IMR-90 (cell line): ENCODE data around the gene LRRC41. TPM values are rescaled to one million over a fixed set of nuclear protein-coding genes. Genes with fewer than 3 reads are reported as not detected.

Source experiments
- ATAC-seq: fragments of 200-7000 bp; cut with Tn5 transposase; 2 replicates; pipeline ENCODE4 v1.9.1; 2020; ENCODE audit warnings: low read depth, mild to moderate bottlenecking, moderate library complexity
- BruUV-seq: library from RNA; stranded (reverse); fragments of 400-500 nt; replicated peaks from 2 replicates; lab custom pipeline; 2021; lab: Mats Ljungman, UMichigan
- CTCF ChIA-PET: fragments of 300-600 bp; formaldehyde crosslinking; extraction: SDS; loops from one replicate; lab custom pipeline; 2021; ENCODE audit warnings: antibody characterized with exemption; lab: Yijun Ruan, JAX
- POLR2A ChIA-PET: fragments of 300-600 bp; sonication (Branson Sonifier 250); formaldehyde crosslinking; loops from one replicate; lab custom pipeline; 2022; ENCODE audit warnings: antibody characterized with exemption; ENCODE audit not compliant: unreplicated experiment; lab: Charles Lee
- DNase-seq: peaks from one replicate; pipeline ENCODE4 v3.0.0; 2013
- H2AFZ ChIP-seq: replicated peaks from 2 replicates; pipeline ENCODE3; 2013; ENCODE audit warnings: low read length, mild to moderate bottlenecking; ENCODE audit not compliant: poor library complexity
- H2AK5ac ChIP-seq: 2 replicates; pipeline ENCODE4 v1.6.1; 2013; ENCODE audit warnings: low read depth, low read length, inconsistent platforms
- H2AK9ac ChIP-seq: replicated peaks from 2 replicates; pipeline ENCODE3; 2013; ENCODE audit warnings: mild to moderate bottlenecking, low read depth, low read length, moderate library complexity; ENCODE audit not compliant: poor library complexity
- H2BK120ac ChIP-seq: 2 replicates; pipeline ENCODE4 v1.6.1; 2013; ENCODE audit warnings: low read depth, low read length, inconsistent platforms
- H2BK15ac ChIP-seq: 3 replicates; pipeline ENCODE4 v1.6.1; 2013; ENCODE audit warnings: low read depth, low read length, inconsistent platforms
- H2BK20ac ChIP-seq: 2 replicates; pipeline ENCODE4 v1.6.1; 2013; ENCODE audit warnings: low read depth, mild to moderate bottlenecking, inconsistent platforms, low read length, moderate library complexity
- H2BK5ac ChIP-seq: 2 replicates; pipeline ENCODE4 v1.6.1; 2013; ENCODE audit warnings: mild to moderate bottlenecking, low read depth, low read length, inconsistent platforms; ENCODE audit not compliant: poor library complexity, severe bottlenecking
- H3K14ac ChIP-seq: replicated peaks from 2 replicates; pipeline ENCODE4 v1.6.1; 2013; ENCODE audit warnings: low read depth, low read length, inconsistent platforms
- H3K18ac ChIP-seq: 2 replicates; pipeline ENCODE4 v1.6.1; 2013; ENCODE audit warnings: low read depth, low read length, control low read depth
- H3K23ac ChIP-seq: 2 replicates; pipeline ENCODE4 v1.6.1; 2013; ENCODE audit warnings: low read depth, low read length, inconsistent platforms
- H3K27ac ChIP-seq: 2 replicates; pipeline ENCODE4 v1.5.1; 2013; ENCODE audit warnings: mild to moderate bottlenecking, control low read depth, low read length; ENCODE audit not compliant: insufficient read depth
- H3K27me3 ChIP-seq: 2 replicates; pipeline ENCODE4 v1.6.1; 2013; ENCODE audit warnings: low read length; ENCODE audit not compliant: control insufficient read depth, insufficient read depth
- H3K36me3 ChIP-seq: 2 replicates; pipeline ENCODE4 v1.6.1; 2013; ENCODE audit warnings: low read length, mixed read lengths; ENCODE audit not compliant: control insufficient read depth, insufficient read depth
- H3K4ac ChIP-seq: 2 replicates; pipeline ENCODE4 v1.6.1; 2013; ENCODE audit warnings: low read depth, low read length, inconsistent platforms
- H3K4me1 ChIP-seq: 2 replicates; pipeline ENCODE4 v1.6.1; 2013; ENCODE audit warnings: low read length, mixed read lengths; ENCODE audit not compliant: control insufficient read depth, insufficient read depth
- H3K4me2 ChIP-seq: 2 replicates; pipeline ENCODE4 v1.6.1; 2013; ENCODE audit warnings: low read depth, mild to moderate bottlenecking, control low read depth, low read length, moderate library complexity
- H3K4me3 ChIP-seq: 2 replicates; pipeline ENCODE4 v1.5.1; 2013; ENCODE audit warnings: low read depth, mild to moderate bottlenecking, control low read depth, low read length, moderate library complexity; ENCODE audit not compliant: insufficient read depth
- H3K56ac ChIP-seq: 2 replicates; pipeline ENCODE4 v1.6.1; 2013; ENCODE audit warnings: low read length, inconsistent platforms; ENCODE audit not compliant: insufficient read depth; ENCODE audit errors: extremely low read depth
- H3K79me1 ChIP-seq, 2 experiments: 2 replicates each; pipeline ENCODE4 v1.6.1; 2013; ENCODE audit warnings: low read length in 2 of 2, inconsistent platforms in 1 of 2, low read depth in 1 of 2
- H3K9ac ChIP-seq: 2 replicates; pipeline ENCODE4 v1.6.1; 2013; ENCODE audit warnings: low read depth, low read length, control low read depth
- H3K9me1 ChIP-seq: 2 replicates; pipeline ENCODE4 v1.6.1; 2013; ENCODE audit warnings: low read length, inconsistent platforms; ENCODE audit not compliant: insufficient read depth
- H3K9me3 ChIP-seq: 2 replicates; pipeline ENCODE4 v1.6.1; 2013; ENCODE audit warnings: low read length; ENCODE audit not compliant: control insufficient read depth, insufficient read depth
- H4K20me1 ChIP-seq: 2 replicates; pipeline ENCODE4 v1.6.1; 2013; ENCODE audit warnings: low read length, inconsistent platforms; ENCODE audit not compliant: insufficient read depth
- H4K5ac ChIP-seq: 2 replicates; pipeline ENCODE4 v1.6.1; 2013; ENCODE audit warnings: mild to moderate bottlenecking, low read depth, low read length, control low read depth
- H4K8ac ChIP-seq, 2 experiments: 2 replicates each; pipeline ENCODE4 v1.6.1; 2013; ENCODE audit warnings: low read depth in 2 of 2, low read length in 2 of 2, control low read depth in 1 of 2, inconsistent platforms in 1 of 2
- H4K91ac ChIP-seq: 2 replicates; pipeline ENCODE4 v1.6.1; 2013; ENCODE audit warnings: low read depth, low read length, inconsistent platforms; ENCODE audit not compliant: insufficient read depth
- CEBPB ChIP-seq: IDR thresholded peaks from 2 replicates; pipeline ENCODE4 v1.6.1; 2012; ENCODE audit warnings: low read depth, low read length, improper control_type of control experiment
- CHD1 ChIP-seq: IDR thresholded peaks from 2 replicates; pipeline ENCODE4 v1.6.1; 2012; ENCODE audit warnings: low read depth, low read length, improper control_type of control experiment
- FOS ChIP-seq: fragments of 150-350 bp; IDR thresholded peaks from 2 replicates; pipeline ENCODE4 v1.6.1; 2016; ENCODE audit warnings: low read depth, low read length
- MAFK ChIP-seq: IDR thresholded peaks from 2 replicates; pipeline ENCODE4 v1.6.1; 2012; ENCODE audit warnings: low read depth, low read length, improper control_type of control experiment
- MAZ ChIP-seq: IDR thresholded peaks from 2 replicates; pipeline ENCODE4 v1.6.1; 2012; ENCODE audit warnings: low read depth, mild to moderate bottlenecking, low read length, improper control_type of control experiment, moderate library complexity, borderline replicate concordance
- MXI1 ChIP-seq: IDR thresholded peaks from 2 replicates; pipeline ENCODE4 v1.6.1; 2012; ENCODE audit warnings: low read depth, mild to moderate bottlenecking, low read length, moderate library complexity, borderline replicate concordance
- NFE2L2 ChIP-seq: fragments of 150-350 bp; IDR thresholded peaks from 2 replicates; pipeline ENCODE4 v1.6.1; 2016; ENCODE audit warnings: low read depth, mild to moderate bottlenecking, low read length
- POLR2A ChIP-seq: IDR thresholded peaks from 2 replicates; pipeline ENCODE4 v1.6.1; 2012; ENCODE audit warnings: mild to moderate bottlenecking, low read depth, low read length
- RAD21 ChIP-seq: IDR thresholded peaks from 2 replicates; pipeline ENCODE4 v1.6.1; 2012; ENCODE audit warnings: low read length, improper control_type of control experiment
- RFX5 ChIP-seq: IDR thresholded peaks from 2 replicates; pipeline ENCODE4 v1.8.0; 2012; ENCODE audit warnings: low read depth, mild to moderate bottlenecking, low read length, moderate library complexity
- SMC3 ChIP-seq: fragments of 150-350 bp; IDR thresholded peaks from 2 replicates; pipeline ENCODE4 v1.6.1; 2016; ENCODE audit warnings: low read depth, mild to moderate bottlenecking, antibody characterized with exemption, low read length, moderate library complexity
- WGBS, 2 experiments: methylation state at CpG; one replicate each; pipeline versions ENCODE4 v1.1.5 to v1.1.7; 2013; ENCODE audit warnings: missing lambda C conversion rate in 2 of 2; ENCODE audit not compliant: insufficient read length in 1 of 2; ENCODE audit errors: extremely low coverage in 2 of 2; 5-methylcytosine and 5-hydroxymethylcytosine counted together
- dilution Hi-C: fragments of 300-500 bp; cut with HindIII; formaldehyde crosslinking; loops from one replicate; pipeline ENCODE4 v1.14.3; 2018; ENCODE audit warnings: low sequenced_read_pairs; ENCODE audit not compliant: unreplicated experiment
- in situ Hi-C: fragments of 300-500 bp; cut with MboI; formaldehyde crosslinking; loops from 3 replicates; pipeline ENCODE4 v1.14.3; 2019; ENCODE audit warnings: low sequenced_read_pairs, inconsistent platforms, mixed read lengths
- intact Hi-C: fragments of 100-400 bp; cut with micrococcal nuclease; formaldehyde crosslinking; loops from 2 replicates; pipeline ENCODE4 v1.10.0; 2022
- polyA plus RNA-seq, 3 experiments: library from polyadenylated mRNA; depleted of rRNA; stranded (reverse); fragments of >200 nt; gene quantifications; 2 replicates each; pipeline ENCODE4 v1.2.3, GENCODE V29; 2012; ENCODE audit warnings: low replicate concordance in 1 of 3
- total RNA-seq: library from RNA; depleted of rRNA; stranded (reverse); fragments of >200 nt; gene quantifications from 2 replicates; pipeline ENCODE4 v1.2.3, GENCODE V29; 2012
- TF ChIP-seq, protein P1 (sequence below): fragments of 150-350 bp; IDR thresholded peaks from 2 replicates; pipeline ENCODE4 v1.6.1; 2017; ENCODE audit warnings: mild to moderate bottlenecking, antibody characterized with exemption, low read length, low read depth
- TF ChIP-seq, protein P2 (sequence below): conservative IDR thresholded peaks from 2 replicates; pipeline ENCODE4 v1.5.1; 2012; ENCODE audit warnings: mild to moderate bottlenecking, low read depth, low read length, improper control_type of control experiment

LRRC41 gene
- total and polyA plus RNA-seq, 2 of the 4 experiments (the other 2 are of a cell fraction) = 67.6 to 83.2 TPM

DNA sequence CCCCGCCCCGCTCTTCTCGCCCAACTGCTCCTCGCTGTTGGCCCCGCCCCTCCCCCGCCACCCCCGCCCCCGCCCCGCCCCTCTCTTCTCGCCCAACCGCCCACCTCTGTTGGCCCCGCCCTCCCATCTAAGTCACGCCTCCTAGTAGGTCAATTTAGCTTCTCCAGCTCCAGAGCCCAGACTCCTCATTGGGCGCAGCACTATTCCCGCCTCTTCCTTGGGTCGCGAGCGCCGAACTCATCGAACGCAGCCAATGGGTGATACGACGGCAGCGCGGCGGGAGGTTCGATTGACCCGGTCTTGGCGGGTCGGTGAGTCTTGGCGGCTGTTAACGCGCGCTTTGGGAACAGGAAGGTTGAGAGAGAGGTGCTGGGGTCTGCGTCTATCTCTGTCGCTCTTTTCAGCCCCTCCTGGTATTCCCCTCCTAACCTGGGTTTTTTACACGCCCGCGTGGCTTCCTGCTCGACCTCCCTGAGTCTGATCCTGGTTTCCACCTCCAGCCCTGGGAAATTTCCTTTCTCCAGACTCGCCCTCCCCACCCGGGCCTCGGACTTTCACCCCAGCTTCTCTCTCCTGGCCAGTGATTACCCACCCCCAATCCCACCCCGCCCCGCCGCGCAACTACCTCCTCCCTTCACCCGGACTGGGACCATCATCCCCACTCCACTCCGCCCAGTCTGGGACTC lies 55.8 kb downstream of the LRRC41 start, which contains the start of gene RAD54L:
RAD54L (plus strand) TSS at position 328 of the 686 bp plus-strand sequence. CDS start 643 bp downstream, outside the sequence.
- POLR2A ChIA-PET = interaction anchor here (0.5 to 0.9 kb wide), 3 partner anchors 27 to 56 kb away, joined by 4 to 6 read pairs (median 6); no protein-coding TSS in a partner anchor
- no TSS peak for BruUV-seq
- Histone ChIP-seq H2AFZ (peak within 1 kb of the TSS; percentile 100), H3K27me3 (no peaks in the 10 kb centered on the region), H3K4me3 (peak within 1 kb of the TSS; percentile 91), H2BK120ac (peak within 1 kb of the TSS; percentile 57; the same call in 1 of the 2 replicates), H3K27ac (peak within 1 kb of the TSS; percentile 50), H2BK15ac (no peak within 1 kb of the TSS), H2AK5ac (peak within 1 kb of the TSS; percentile 28; the same call in 1 of the 2 replicates), H3K56ac (peak within 1 kb of the TSS; percentile 78), H4K8ac (peak within 1 kb of the TSS; percentile 77 to 96), H3K9me3 (no peaks in the 10 kb centered on the region), H3K79me1 (peaks cover 17 to 37% of the 10 kb centered on the region in 2 experiments; a peak in 3 of 4 replicates), H4K5ac (peak within 1 kb of the TSS; percentile 23), H3K23ac (peak within 1 kb of the TSS; percentile 76; the same call in 1 of the 2 replicates), H2BK5ac (peak within 1 kb of the TSS; percentile 6), H3K14ac (peak within 1 kb of the TSS; percentile 86), H2AK9ac (peak within 1 kb of the TSS; percentile 92), H4K91ac (peak within 1 kb of the TSS; percentile 71; the same call in 1 of the 2 replicates), H4K20me1 (no peaks in the 10 kb centered on the region), H3K9ac (peak within 1 kb of the TSS; percentile 79), H3K36me3 (no peaks in the 10 kb centered on the region), H2BK20ac (no peak within 1 kb of the TSS), H3K18ac (peak within 1 kb of the TSS; percentile 42), H3K4me1 (peaks cover 3% of the 10 kb centered on the region; the same call in 1 of the 2 replicates), H3K4me2 (peak within 1 kb of the TSS; percentile 93), H3K4ac (peak within 1 kb of the TSS; percentile 85), H3K9me1 (peaks cover 10% of the 10 kb centered on the region; the same call in 1 of the 2 replicates)
- intact Hi-C loops (loop anchor here (1.0 kb wide), 1 partner anchor 101 kb away; no protein-coding TSS in a partner anchor), in situ Hi-C loops (no loop called here), dilution Hi-C loops (no loop called here)
- CTCF ChIA-PET = interaction anchor here (1.8 kb wide), 1 partner anchor 23 kb away, joined by 6 read pairs; no protein-coding TSS in a partner anchor
- WGBS, 2 experiments = 0% methylated on average over 10 of the region's 49 CpGs; no CpG with 5 or more reads in 1 of the 2 experiments
- ATAC-seq (peak; percentile 98), DNase-seq (peak; percentile 99)
- TF ChIP-seq FOS (peak; percentile 55; the same call in 1 of the 2 replicates), NFE2L2 (no peak), CHD1 (no peak), CEBPB (no peak), RAD21 (no peak), MAZ (peak; percentile 33; the same call in 1 of the 2 replicates), POLR2A (peak; percentile 64; the same call in 1 of the 2 replicates), RFX5 (no peak), MXI1 (peak; percentile 94), MAFK (no peak), SMC3 (no peak)
- TF ChIP-seq, protein P1, sequence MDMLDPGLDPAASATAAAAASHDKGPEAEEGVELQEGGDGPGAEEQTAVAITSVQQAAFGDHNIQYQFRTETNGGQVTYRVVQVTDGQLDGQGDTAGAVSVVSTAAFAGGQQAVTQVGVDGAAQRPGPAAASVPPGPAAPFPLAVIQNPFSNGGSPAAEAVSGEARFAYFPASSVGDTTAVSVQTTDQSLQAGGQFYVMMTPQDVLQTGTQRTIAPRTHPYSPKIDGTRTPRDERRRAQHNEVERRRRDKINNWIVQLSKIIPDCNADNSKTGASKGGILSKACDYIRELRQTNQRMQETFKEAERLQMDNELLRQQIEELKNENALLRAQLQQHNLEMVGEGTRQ = peak; percentile 6; the same call in 1 of the 2 replicates
- TF ChIP-seq, protein P2, sequence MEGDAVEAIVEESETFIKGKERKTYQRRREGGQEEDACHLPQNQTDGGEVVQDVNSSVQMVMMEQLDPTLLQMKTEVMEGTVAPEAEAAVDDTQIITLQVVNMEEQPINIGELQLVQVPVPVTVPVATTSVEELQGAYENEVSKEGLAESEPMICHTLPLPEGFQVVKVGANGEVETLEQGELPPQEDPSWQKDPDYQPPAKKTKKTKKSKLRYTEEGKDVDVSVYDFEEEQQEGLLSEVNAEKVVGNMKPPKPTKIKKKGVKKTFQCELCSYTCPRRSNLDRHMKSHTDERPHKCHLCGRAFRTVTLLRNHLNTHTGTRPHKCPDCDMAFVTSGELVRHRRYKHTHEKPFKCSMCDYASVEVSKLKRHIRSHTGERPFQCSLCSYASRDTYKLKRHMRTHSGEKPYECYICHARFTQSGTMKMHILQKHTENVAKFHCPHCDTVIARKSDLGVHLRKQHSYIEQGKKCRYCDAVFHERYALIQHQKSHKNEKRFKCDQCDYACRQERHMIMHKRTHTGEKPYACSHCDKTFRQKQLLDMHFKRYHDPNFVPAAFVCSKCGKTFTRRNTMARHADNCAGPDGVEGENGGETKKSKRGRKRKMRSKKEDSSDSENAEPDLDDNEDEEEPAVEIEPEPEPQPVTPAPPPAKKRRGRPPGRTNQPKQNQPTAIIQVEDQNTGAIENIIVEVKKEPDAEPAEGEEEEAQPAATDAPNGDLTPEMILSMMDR = no peak
